Mesodermal cell (in vitro differentiated cells): Measurements from ENCODE around the gene GNB1L.

ENCODE experiments used
- H3K27ac ChIP-seq: 2 replicates; pipeline ENCODE4 v1.7.0; 2013; ENCODE audit warnings: mild to moderate bottlenecking, low read depth, low read length, moderate library complexity; ENCODE audit not compliant: severe bottlenecking
- H3K36me3 ChIP-seq: 2 replicates; pipeline ENCODE4 v1.7.1; 2013; ENCODE audit warnings: mild to moderate bottlenecking, low read length, moderate library complexity; ENCODE audit not compliant: control insufficient read depth, insufficient read depth
- H3K4me1 ChIP-seq: one replicate; pipeline ENCODE4 v1.7.1; 2013; ENCODE audit warnings: mild to moderate bottlenecking, low read length; ENCODE audit not compliant: insufficient read depth, control insufficient read depth, poor library complexity, severe bottlenecking
- H3K4me3 ChIP-seq: 2 replicates; pipeline ENCODE4 v1.7.0; 2013; ENCODE audit warnings: low read length, control low read depth, mild to moderate bottlenecking; ENCODE audit not compliant: insufficient read depth, poor library complexity, severe bottlenecking; ENCODE audit errors: extremely low read depth
- H3K9me3 ChIP-seq: 2 replicates; pipeline ENCODE4 v1.7.1; 2013; ENCODE audit warnings: mild to moderate bottlenecking, low read length, moderate library complexity; ENCODE audit not compliant: control insufficient read depth
- WGBS, 2 experiments: methylation state at CpG; one replicate each; pipeline ENCODE4 v1.1.5; 2013; ENCODE audit warnings: missing lambda C conversion rate in 2 of 2; ENCODE audit not compliant: insufficient coverage in 2 of 2; 5-methylcytosine and 5-hydroxymethylcytosine counted together

The GNB1L gene

GRCh38 chr22:19753996-19754700, 100.5 kb downstream of the GNB1L start:
- no peak overlapping the region for H3K4me3 ChIP-seq
- no peaks in the 10 kb centered on the region for H3K9me3 ChIP-seq
- no peaks in the 10 kb centered on the region for H3K36me3 ChIP-seq
- no peak overlapping the region for H3K27ac ChIP-seq
- H3K4me1 ChIP-seq: peaks cover 21% of the 10 kb centered on the region
- WGBS, 2 experiments: 78 to 89% methylated on average over 7 to 11 of the region's 14 CpGs

GRCh38 chr22:19753090-19753842, 101.4 kb downstream of the GNB1L start:
- peaks cover 23% of the 10 kb centered on the region for H3K4me1 ChIP-seq
- no peak overlapping the region for H3K27ac ChIP-seq
- no peak overlapping the region for H3K4me3 ChIP-seq
- no peaks in the 10 kb centered on the region for H3K36me3 ChIP-seq
- H3K9me3 ChIP-seq: no peaks in the 10 kb centered on the region
- 74 to 94% methylated on average over 7 to 9 of the region's 10 CpGs for WGBS, 2 experiments

DNA sequence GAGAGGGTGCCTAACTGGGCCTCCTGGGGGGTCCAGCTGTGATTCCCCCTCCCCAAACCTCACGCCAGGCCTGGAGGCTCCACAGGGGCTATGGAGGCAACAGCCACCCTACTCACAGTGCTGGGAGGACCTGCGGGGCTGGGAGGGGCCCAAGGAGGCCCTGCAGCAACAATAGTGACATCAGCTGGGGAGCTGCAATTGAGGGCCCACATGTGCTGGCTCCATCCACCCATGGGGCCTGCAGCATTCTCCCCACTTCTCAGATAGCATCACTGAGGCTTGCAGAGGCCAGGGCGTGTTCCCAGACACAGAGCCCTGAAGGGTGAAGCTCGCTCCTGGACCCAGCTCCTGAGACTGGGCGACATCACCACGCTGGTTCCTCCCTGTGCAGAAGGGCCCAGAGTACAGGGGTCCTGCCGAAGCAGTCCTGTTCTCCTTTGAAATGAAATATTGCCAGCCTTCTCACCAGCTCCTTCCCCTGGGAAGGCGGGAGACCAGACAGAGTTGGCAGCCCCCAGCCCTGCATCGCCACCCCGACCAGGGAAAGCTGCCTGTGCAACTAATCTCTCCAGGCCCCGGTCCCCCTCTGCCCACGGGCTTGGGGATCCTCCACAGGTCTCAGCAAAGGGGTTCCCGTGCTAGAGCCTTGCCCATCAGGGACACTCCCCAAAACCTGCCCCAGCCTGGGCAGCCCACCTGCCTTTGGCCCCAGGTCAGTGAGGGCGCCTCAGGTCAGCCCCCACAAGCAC, 103.0 kb downstream of the GNB1L start:
- WGBS, 2 experiments: 86 to 89% methylated on average over 12 of the region's 14 CpGs
- Histone ChIP-seq H3K27ac (no peak overlapping the region), H3K4me3 (no peak overlapping the region)

DNA sequence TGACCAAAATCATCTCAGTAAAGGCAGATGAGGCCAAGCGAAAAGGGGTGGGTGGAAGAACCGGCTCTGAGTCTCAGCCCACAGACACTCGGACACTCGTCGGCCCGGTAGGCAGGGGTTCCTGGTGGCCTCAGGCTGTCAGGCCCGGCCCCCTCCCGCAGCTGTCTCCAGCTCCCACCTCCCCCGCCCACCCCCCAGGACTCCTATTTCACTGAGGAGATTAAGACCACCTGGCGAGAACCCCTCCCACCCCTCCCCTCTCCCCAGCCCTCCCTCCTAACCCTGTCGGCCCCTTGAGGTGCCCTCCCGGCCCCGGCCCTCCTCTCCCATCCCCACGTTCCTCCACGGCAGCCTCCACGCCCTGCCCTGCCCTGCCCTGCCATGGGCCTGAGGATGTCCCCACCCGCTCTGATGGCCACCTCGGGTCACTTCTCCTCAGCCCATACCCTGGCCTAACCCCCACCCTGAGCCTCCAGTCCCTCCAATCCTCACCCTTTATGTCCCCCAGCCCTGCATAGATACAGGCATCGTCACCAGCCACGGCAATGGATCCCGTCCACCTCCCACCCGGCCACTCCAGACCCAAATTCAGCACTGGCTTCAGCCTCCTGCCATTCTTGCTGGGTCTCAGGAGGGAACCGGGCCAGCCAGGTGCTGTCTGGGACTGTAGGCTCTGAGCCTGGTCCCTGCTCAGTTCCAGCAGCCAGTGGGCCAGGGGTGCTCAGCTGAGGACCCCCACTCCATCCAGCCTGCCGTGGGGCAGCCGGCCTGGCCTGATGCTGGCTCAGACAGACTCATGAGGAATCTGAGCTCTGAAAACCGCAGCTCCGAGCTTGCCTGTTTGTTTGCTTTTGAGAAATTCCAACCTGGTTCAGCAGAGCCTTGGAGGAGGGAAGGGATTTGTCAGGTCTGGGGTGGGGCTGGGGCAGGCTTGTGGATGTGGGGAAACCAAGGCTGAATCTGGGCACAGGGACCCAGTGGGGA, 103.9 kb downstream of the GNB1L start:
- Histone ChIP-seq H3K4me1 (peaks cover 34% of the 10 kb centered on the region), H3K36me3 (no peaks in the 10 kb centered on the region), H3K9me3 (no peaks in the 10 kb centered on the region), H3K27ac (no peak overlapping the region), H3K4me3 (no peak overlapping the region)
- WGBS, 2 experiments: 77 to 78% methylated on average over 17 to 21 of the region's 27 CpGs

More for the DNA sequence above, 103.0 kb downstream of the GNB1L start:
- Histone ChIP-seq H3K4me1 (peaks cover 25% of the 10 kb centered on the region), H3K36me3 (no peaks in the 10 kb centered on the region), H3K9me3 (no peaks in the 10 kb centered on the region)

DNA sequence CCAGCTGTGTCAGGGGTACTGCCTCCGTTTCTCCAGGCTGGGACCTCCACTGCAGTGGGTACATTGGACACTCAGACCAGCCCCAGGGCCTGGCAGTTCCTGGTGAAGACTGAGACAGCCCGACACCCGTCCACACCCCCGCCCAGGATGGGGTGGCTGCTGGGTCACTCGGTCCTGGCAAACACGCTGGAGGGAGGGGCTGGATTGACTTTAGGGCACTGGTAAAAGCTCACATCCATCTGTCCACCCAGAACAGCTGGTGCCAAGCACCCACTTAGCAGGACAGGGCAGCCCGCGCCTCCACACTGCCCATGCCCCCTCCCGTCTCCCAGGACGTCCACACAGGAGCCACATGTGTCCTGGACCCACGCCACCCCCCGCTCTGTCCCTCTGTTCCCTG, 104.8 kb downstream of the GNB1L start:
- Histone ChIP-seq H3K4me1 (peaks cover 42% of the 10 kb centered on the region), H3K9me3 (no peaks in the 10 kb centered on the region), H3K4me3 (no peak overlapping the region), H3K27ac (no peak overlapping the region), H3K36me3 (no peaks in the 10 kb centered on the region)
- WGBS, 2 experiments: 95 to 99% methylated on average over 9 to 12 of the region's 12 CpGs

- H3K27ac ChIP-seq: no peak overlapping the region
- H3K4me3 ChIP-seq: no peak overlapping the region
- H3K9me3 ChIP-seq: no peaks in the 10 kb centered on the region
- peaks cover 42% of the 10 kb centered on the region for H3K4me1 ChIP-seq
- no peaks in the 10 kb centered on the region for H3K36me3 ChIP-seq
- 84 to 87% methylated on average over 14 of the region's 15 CpGs for WGBS, 2 experiments
Observed at GRCh38 chr22:19748991-19749664, 105.5 kb downstream of the GNB1L start.

DNA sequence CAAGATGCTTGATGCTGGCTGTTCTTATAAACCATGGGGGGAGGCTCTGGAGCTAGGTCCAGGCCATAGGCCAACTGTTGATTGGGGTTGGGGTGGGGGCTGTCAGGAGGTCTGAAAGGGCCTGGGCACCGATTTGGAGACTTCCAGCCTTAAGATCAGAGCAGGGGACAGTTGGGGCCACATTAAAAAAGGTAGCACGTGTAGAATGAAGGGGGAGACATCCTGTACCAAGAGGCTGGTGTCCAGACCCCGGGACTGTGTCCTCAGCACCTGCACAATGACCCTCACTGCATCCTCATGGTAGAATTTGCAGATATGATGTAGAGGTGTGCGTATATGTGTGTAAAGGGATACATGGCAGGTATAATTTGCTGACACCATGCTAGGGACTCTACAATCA, 106.5 kb downstream of the GNB1L start:
- 79 to 80% methylated on average over 2 to 3 of the region's 4 CpGs for WGBS, 2 experiments
- peaks cover 42% of the 10 kb centered on the region for H3K4me1 ChIP-seq

GRCh38 chr22:19747551-19747950, 107.1 kb downstream of the GNB1L start:
- Histone ChIP-seq H3K4me1 (peaks cover 42% of the 10 kb centered on the region), H3K9me3 (no peaks in the 10 kb centered on the region), H3K36me3 (no peaks in the 10 kb centered on the region), H3K27ac (no peak overlapping the region), H3K4me3 (no peak overlapping the region)
- WGBS, 2 experiments: 80 to 92% methylated on average over 7 to 8 of the region's 12 CpGs

More for the DNA sequence above, 106.5 kb downstream of the GNB1L start:
- Histone ChIP-seq H3K27ac (no peak overlapping the region), H3K9me3 (no peaks in the 10 kb centered on the region), H3K4me3 (no peak overlapping the region), H3K36me3 (no peaks in the 10 kb centered on the region)

DNA sequence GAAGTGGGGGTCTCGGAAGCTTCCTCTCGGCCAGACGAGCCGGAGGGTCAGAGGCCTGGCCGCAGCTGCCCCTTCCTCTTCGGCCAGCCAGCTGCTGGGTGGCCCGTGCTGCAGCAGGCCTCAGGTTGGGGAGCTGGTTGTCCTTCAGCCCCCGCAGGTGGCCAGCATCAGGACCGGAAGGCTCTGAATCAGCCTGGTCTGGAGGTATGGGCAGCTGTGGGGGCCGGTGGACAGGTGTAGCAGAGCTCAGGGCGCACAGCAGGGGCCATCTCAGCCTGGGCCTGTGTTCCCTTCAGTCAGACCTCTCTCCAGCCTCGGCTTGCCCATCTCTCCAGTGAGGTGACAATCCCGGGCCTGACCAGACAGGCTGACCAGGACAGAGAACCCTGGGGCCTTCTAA, 107.9 kb downstream of the GNB1L start:
- 90 to 99% methylated on average over 10 to 13 of the region's 13 CpGs for WGBS, 2 experiments
- Histone ChIP-seq H3K36me3 (no peaks in the 10 kb centered on the region), H3K9me3 (no peaks in the 10 kb centered on the region), H3K4me1 (peaks cover 42% of the 10 kb centered on the region), H3K4me3 (no peak overlapping the region), H3K27ac (no peak overlapping the region)
